Endothelial cell of umbilical vein (primary cell): ENCODE measurements around the gene SOX2. TPM values are rescaled to one million over a fixed set of nuclear protein-coding genes. Genes with fewer than 3 reads are reported as not detected.

ENCODE experiments used
- BruUV-seq: library from RNA; stranded (reverse); fragments of 400-500 nt; replicated peaks from 2 replicates; lab custom pipeline; 2021; lab: Mats Ljungman, UMichigan
- CTCF ChIA-PET: fragments of 300-600, 350-600 bp; sonication (Branson Sonifier 250); formaldehyde crosslinking; loops from one replicate; lab custom pipeline; 2021; ENCODE audit warnings: antibody characterized with exemption, inconsistent platforms; lab: Charles Lee
- POLR2A ChIA-PET: fragments of 300-600, 350-600 bp; sonication (Branson Sonifier 250); formaldehyde crosslinking; loops from one replicate; lab custom pipeline; 2021; ENCODE audit warnings: antibody characterized with exemption, inconsistent platforms; lab: Charles Lee
- DNase-seq: peaks from one replicate; pipeline ENCODE4 v3.0.0-alpha.2; 2011; ENCODE audit warnings: low read depth, low spot score
- FAIRE-seq: peaks from 2 replicates; lab custom pipeline; 2011; peaks lifted over from hg19 to GRCh38; lab: Jason Lieb, UNC
- H2AFZ ChIP-seq: 2 replicates; pipeline ENCODE4 v1.6.0; 2012; ENCODE audit warnings: low read depth, low read length, control low read depth, inconsistent platforms
- H3K27ac ChIP-seq: 2 replicates; pipeline ENCODE4 v1.5.1; 2011; ENCODE audit warnings: low read depth, mild to moderate bottlenecking, control low read depth, low read length, moderate library complexity; ENCODE audit not compliant: insufficient read depth
- H3K27me3 ChIP-seq, 2 experiments: 2 replicates each; pipeline versions ENCODE4 v1.6.0 to v1.6.1; 2011; ENCODE audit warnings: low read length in 2 of 2, mixed read lengths in 1 of 2; ENCODE audit not compliant: control insufficient read depth in 2 of 2, insufficient read depth in 2 of 2
- H3K36me3 ChIP-seq, 2 experiments: 2 replicates in 1 of 2; 3 replicates in 1 of 2; pipeline ENCODE4 v1.5.1; 2011; ENCODE audit warnings: low read length in 2 of 2, mild to moderate bottlenecking in 1 of 2, moderate library complexity in 1 of 2; ENCODE audit not compliant: control insufficient read depth in 2 of 2, insufficient read depth in 2 of 2; ENCODE audit errors: extremely low read depth in 1 of 2
- H3K4me1 ChIP-seq: 3 replicates; pipeline ENCODE4 v1.5.1; 2011; ENCODE audit warnings: mild to moderate bottlenecking, low read length; ENCODE audit not compliant: control insufficient read depth, insufficient read depth; ENCODE audit errors: extremely low read depth
- H3K4me2 ChIP-seq: 2 replicates; pipeline ENCODE4 v1.6.1; 2011; ENCODE audit warnings: low read length, control low read depth, mixed read lengths; ENCODE audit not compliant: insufficient read depth
- H3K4me3 ChIP-seq, 3 experiments: fragments of 200-600 bp in 1 of 3; sonication (generic), shearing (Covaris generic) in 1 of 3; replicated peaks in 1 of 3; 2 replicates each; pipeline ENCODE4 v1.5.1; 2011 to 2016; ENCODE audit warnings: control low read depth in 3 of 3, low read length in 3 of 3, mild to moderate bottlenecking in 2 of 3, inconsistent platforms in 1 of 3, low read depth in 1 of 3, moderate library complexity in 1 of 3; ENCODE audit not compliant: insufficient read depth in 1 of 3
- H3K79me2 ChIP-seq: 2 replicates; pipeline ENCODE4 v1.6.0; 2012; ENCODE audit warnings: low read length, inconsistent platforms; ENCODE audit not compliant: control insufficient read depth, insufficient read depth
- H3K9ac ChIP-seq: replicated peaks from 2 replicates; pipeline ENCODE3; 2011; ENCODE audit warnings: low read length, control low read depth; ENCODE audit not compliant: insufficient read depth; ENCODE audit errors: extremely low read depth
- H3K9me1 ChIP-seq: replicated peaks from 3 replicates; pipeline ENCODE4 v1.6.0; 2011; ENCODE audit warnings: mild to moderate bottlenecking, low read length; ENCODE audit not compliant: control insufficient read depth, insufficient read depth; ENCODE audit errors: extremely low read depth
- H3K9me3 ChIP-seq: replicated peaks from 2 replicates; pipeline ENCODE4 v1.5.1; 2012; ENCODE audit warnings: low read length, inconsistent platforms; ENCODE audit not compliant: control insufficient read depth, insufficient read depth
- H4K20me1 ChIP-seq: replicated peaks from 2 replicates; pipeline ENCODE3; 2011; ENCODE audit warnings: mild to moderate bottlenecking, low read length; ENCODE audit not compliant: control insufficient read depth, insufficient read depth; ENCODE audit errors: extremely low read depth
- EZH2 ChIP-seq: IDR thresholded peaks from 2 replicates; pipeline ENCODE4 v1.6.1; 2012; ENCODE audit warnings: borderline replicate concordance, low read depth, mild to moderate bottlenecking, moderate library complexity, low read length, inconsistent platforms; ENCODE audit not compliant: severe bottlenecking
- FOS ChIP-seq: IDR thresholded peaks from 2 replicates; pipeline ENCODE4 v1.6.1; 2011; ENCODE audit warnings: mild to moderate bottlenecking, low read length, moderate library complexity, borderline replicate concordance; ENCODE audit not compliant: insufficient read depth
- GATA2 ChIP-seq: IDR thresholded peaks from 2 replicates; pipeline ENCODE4 v1.7.0; 2011; ENCODE audit warnings: low read depth, mild to moderate bottlenecking, moderate library complexity, mixed read lengths, low read length; ENCODE audit not compliant: insufficient read length, insufficient read depth
- JUN ChIP-seq: IDR thresholded peaks from 2 replicates; pipeline ENCODE4 v1.6.1; 2011; ENCODE audit warnings: borderline replicate concordance, low read depth; ENCODE audit not compliant: insufficient read length, insufficient read depth
- MYC ChIP-seq: IDR thresholded peaks from one replicate; pipeline ENCODE4 v1.6.1; 2011; ENCODE audit warnings: mild to moderate bottlenecking, low read depth, low read length
- POLR2A ChIP-seq: IDR thresholded peaks from 2 replicates; pipeline ENCODE4 v1.6.1; 2012; ENCODE audit warnings: low read depth, mild to moderate bottlenecking, control low read depth, low read length
- dilution Hi-C: fragments of 300-500 bp; cut with MboI; formaldehyde crosslinking; loops from one replicate; pipeline ENCODE4 v1.15.0; 2019; ENCODE audit warnings: low sequenced_read_pairs; ENCODE audit not compliant: extremely low pct_ligation_motif_present
- intact Hi-C: fragments of 100-400 bp; cut with micrococcal nuclease; formaldehyde crosslinking; loops from one replicate; pipeline ENCODE4 v1.10.0; 2022
- polyA plus RNA-seq, 4 experiments: library from polyadenylated mRNA; depleted of rRNA in 3 of 4; stranded (reverse) in 3 of 4; unstranded in 1 of 4; fragments of >200 nt; gene quantifications; 2 replicates each; pipeline versions ENCODE4 v1.2.1 to v1.2.3, GENCODE V29; 2011 to 2012; ENCODE audit warnings: missing spikeins in 1 of 4
- total RNA-seq: library from RNA; stranded (reverse); gene quantifications from 2 replicates; pipeline ENCODE4 v1.2.3, GENCODE V29; 2021
- TF ChIP-seq, protein P1 (sequence below): IDR thresholded peaks from 2 replicates; pipeline ENCODE4 v1.6.1; 2011; ENCODE audit not compliant: insufficient read depth, insufficient read length
- TF ChIP-seq, protein P2 (sequence below), 2 donors: IDR thresholded peaks; 1 replicate in 1 of 2; 2 replicates in 1 of 2; pipeline ENCODE4 v1.5.1; 2011; ENCODE audit warnings: low read length in 2 of 2, mild to moderate bottlenecking in 2 of 2, moderate library complexity in 2 of 2, control low read depth in 1 of 2, inconsistent platforms in 1 of 2, low read depth in 1 of 2; ENCODE audit not compliant: insufficient read depth in 1 of 2; ENCODE audit errors: extremely low read depth in 1 of 2

The SOX2 gene
- total and polyA plus RNA-seq, 2 donors (not counting 3 experiments of a cell fraction or from before 2014, with no cell fraction given) = 0.13 to 0.23 TPM

DNA sequence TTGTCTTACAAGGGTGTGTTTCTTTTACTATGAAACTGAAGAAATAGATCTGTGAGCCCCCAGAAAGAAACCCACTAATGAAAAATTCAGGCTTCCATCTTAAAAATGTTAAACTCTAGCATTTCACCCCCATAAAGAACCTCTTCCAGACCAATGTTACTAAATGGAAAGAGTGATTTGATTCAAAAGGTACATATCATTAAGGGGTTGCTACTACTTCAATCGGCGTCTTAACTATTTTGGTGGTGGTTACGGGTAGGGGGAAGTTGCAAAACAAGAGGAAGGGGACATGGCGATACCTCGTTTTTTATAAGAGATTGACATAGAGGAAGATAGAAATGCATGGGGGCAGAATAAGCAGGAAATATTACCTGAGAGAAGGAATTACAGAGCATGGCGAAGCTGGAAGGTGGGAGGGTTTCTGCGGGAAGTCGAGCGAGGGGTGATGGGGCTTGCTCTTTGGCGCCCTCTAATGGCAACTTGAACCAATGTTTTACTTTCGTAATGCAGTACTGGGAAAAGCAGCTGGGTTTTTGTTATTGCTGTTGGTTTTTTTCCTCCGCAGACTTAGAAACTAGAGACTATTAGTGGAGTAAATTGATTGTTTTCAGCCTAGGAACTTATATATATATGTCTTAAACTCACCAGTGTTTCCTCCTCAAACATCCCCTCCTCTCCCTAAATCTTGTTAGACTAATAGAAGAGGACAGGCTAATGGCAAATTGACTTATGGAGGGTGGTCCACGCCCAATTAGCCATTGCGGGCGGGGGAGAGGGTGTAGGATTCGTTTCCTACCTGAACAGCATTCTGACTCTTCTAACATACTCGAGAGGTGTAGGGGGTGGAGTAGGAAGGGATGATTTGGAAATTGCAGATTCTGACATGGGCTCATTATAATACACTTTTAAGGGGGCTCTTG, 11.3 kb upstream of the SOX2 start:
- Histone ChIP-seq H3K36me3 (no peaks in the 10 kb centered on the region), H3K27ac (no peak overlapping the region), H3K79me2 (no peaks in the 10 kb centered on the region), H4K20me1 (no peaks in the 10 kb centered on the region), H2AFZ (peak overlapping the region; percentile 92), H3K4me2 (peak overlapping the region; percentile 90), H3K9me3 (no peaks in the 10 kb centered on the region), H3K4me3 (peak overlapping the region; percentile 38 to 75 (median 43)), H3K9me1 (no peaks in the 10 kb centered on the region), H3K9ac (peak overlapping the region; percentile 46), H3K27me3 (peaks cover 0 to 2% of the 10 kb centered on the region in 2 experiments), H3K4me1 (peaks cover 28% of the 10 kb centered on the region)
- FAIRE-seq (peak; percentile 93), DNase-seq (peak; percentile 89)
- ChIA-PET POLR2A (interaction anchor here (0.5 to 1.3 kb wide), 2 partner anchors 77 to 382 kb away, joined by 3 to 4 read pairs; no protein-coding TSS in a partner anchor), CTCF (interaction anchor here (0.6 to 4.7 kb wide), 48 partner anchors 10 to 984 kb away, joined by 3 to 483 read pairs (median 4); partner anchors contain the start of gene SOX2)
- dilution Hi-C loops (no loop called here), intact Hi-C loops (loop anchor here (1.0 to 10.0 kb wide), 8 partner anchors 71 to 896 kb away; partner anchors contain the start of gene FXR1)
- no peak for TF ChIP-seq EZH2
- no peak for TF ChIP-seq FOS
- TF ChIP-seq MYC = no peak
- no peak for TF ChIP-seq POLR2A
- no peak for TF ChIP-seq JUN
- TF ChIP-seq, protein P1, sequence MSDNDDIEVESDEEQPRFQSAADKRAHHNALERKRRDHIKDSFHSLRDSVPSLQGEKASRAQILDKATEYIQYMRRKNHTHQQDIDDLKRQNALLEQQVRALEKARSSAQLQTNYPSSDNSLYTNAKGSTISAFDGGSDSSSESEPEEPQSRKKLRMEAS = no peak
- TF ChIP-seq, protein P2, sequence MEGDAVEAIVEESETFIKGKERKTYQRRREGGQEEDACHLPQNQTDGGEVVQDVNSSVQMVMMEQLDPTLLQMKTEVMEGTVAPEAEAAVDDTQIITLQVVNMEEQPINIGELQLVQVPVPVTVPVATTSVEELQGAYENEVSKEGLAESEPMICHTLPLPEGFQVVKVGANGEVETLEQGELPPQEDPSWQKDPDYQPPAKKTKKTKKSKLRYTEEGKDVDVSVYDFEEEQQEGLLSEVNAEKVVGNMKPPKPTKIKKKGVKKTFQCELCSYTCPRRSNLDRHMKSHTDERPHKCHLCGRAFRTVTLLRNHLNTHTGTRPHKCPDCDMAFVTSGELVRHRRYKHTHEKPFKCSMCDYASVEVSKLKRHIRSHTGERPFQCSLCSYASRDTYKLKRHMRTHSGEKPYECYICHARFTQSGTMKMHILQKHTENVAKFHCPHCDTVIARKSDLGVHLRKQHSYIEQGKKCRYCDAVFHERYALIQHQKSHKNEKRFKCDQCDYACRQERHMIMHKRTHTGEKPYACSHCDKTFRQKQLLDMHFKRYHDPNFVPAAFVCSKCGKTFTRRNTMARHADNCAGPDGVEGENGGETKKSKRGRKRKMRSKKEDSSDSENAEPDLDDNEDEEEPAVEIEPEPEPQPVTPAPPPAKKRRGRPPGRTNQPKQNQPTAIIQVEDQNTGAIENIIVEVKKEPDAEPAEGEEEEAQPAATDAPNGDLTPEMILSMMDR (IDR thresholded peaks at IDR 0.05; ENCODE audit: extremely low read depth in 1 of 2, insufficient read depth in 1 of 2, low read depth in 1 of 2, low read length in 2 of 2) = peak; percentile 84 to 90
- no peak for TF ChIP-seq GATA2
- BruUV-seq = no TSS peak
